Thoracic aorta (tissue), 2 donors: Measurements from ENCODE around the gene HLA-E. TPM values are rescaled to one million over a fixed set of nuclear protein-coding genes. Genes with fewer than 3 reads are reported as not detected.
"Not testable (repeated sequence)": the region's sequence is repeated elsewhere in the genome, so short reads cannot be mapped to it uniquely, and the experiment has no call there.

Experiments
- ATAC-seq: fragments of 150-250 bp; one replicate; pipeline ENCODE4 v1.8.0; 2017; ENCODE audit warnings: low read depth; ENCODE audit not compliant: insufficient number of reproducible peaks, low FRiP score
- DNase-seq: peaks from one replicate; pipeline ENCODE4 v3.0.0-alpha.2; 2020; ENCODE audit warnings: low spot score
- H3K27ac ChIP-seq, 2 donors: fragments of 200-600 bp; sonication (generic); 1 replicate in 1 of 2; 2 replicates in 1 of 2; pipeline ENCODE4 v1.5.1; 2016; ENCODE audit warnings: mild to moderate bottlenecking in 2 of 2, moderate library complexity in 2 of 2
- H3K27me3 ChIP-seq: fragments of 200-600 bp; sonication (generic); replicated peaks from 2 replicates; pipeline ENCODE4 v1.6.0; 2016; ENCODE audit warnings: mild to moderate bottlenecking; ENCODE audit not compliant: insufficient read depth
- H3K36me3 ChIP-seq: fragments of 200-600 bp; sonication (generic); one replicate; pipeline ENCODE4 v1.5.1; 2016
- H3K4me1 ChIP-seq, 2 donors: fragments of 200-600 bp; sonication (generic); 1 replicate in 1 of 2; 2 replicates in 1 of 2; pipeline versions ENCODE4 v1.5.1 to v1.6.0; 2016; ENCODE audit warnings: low read depth in 2 of 2, mild to moderate bottlenecking in 1 of 2; ENCODE audit not compliant: control insufficient read depth in 1 of 2
- H3K4me3 ChIP-seq: fragments of 200-600 bp; sonication (generic); 2 replicates; pipeline ENCODE4 v1.5.1; 2016; ENCODE audit warnings: mild to moderate bottlenecking
- H3K9me3 ChIP-seq: fragments of 200-600 bp; sonication (generic); 2 replicates; pipeline ENCODE4 v1.5.1; 2016
- CTCF ChIP-seq: fragments of 200-600 bp; sonication (generic); IDR thresholded peaks from one replicate; pipeline ENCODE4 v1.5.1; 2019; ENCODE audit warnings: antibody characterized with exemption
- total RNA-seq, 2 donors: library from RNA; depleted of rRNA; stranded (reverse); fragments of >200 nt; gene quantifications; one replicate each; pipeline versions ENCODE4 v1.1.0 to v1.2.3, GENCODE V29; 2016

Gene HLA-E
- total RNA-seq, 2 donors from 2014 or later, result 507 to 602 TPM

- Histone ChIP-seq H3K4me3 (peak overlapping the region; percentile 4), H3K27me3 (peaks cover 17% of the 10 kb centered on the region)
- not testable (repeated sequence) for ATAC-seq, H3K27ac ChIP-seq, H3K36me3 ChIP-seq, H3K9me3 ChIP-seq, H3K4me1 ChIP-seq
- peak; percentile 56 for DNase-seq
- TF ChIP-seq CTCF, result peak; percentile 66
Measured at GRCh38 chr6:30481965-30482644, 7.2 kb upstream of the HLA-E start.

GRCh38 chr6:30483677-30484279, 5.5 kb upstream of the HLA-E start:
- Histone ChIP-seq H3K9me3 (no peaks in the 10 kb centered on the region), H3K27me3 (peaks cover 17% of the 10 kb centered on the region), H3K36me3 (no peaks in the 10 kb centered on the region), H3K4me1 (no peaks in the 10 kb centered on the region), H3K27ac (no peak overlapping the region), H3K4me3 (no peak overlapping the region)
- DNase-seq, result no peak
- TF ChIP-seq CTCF, result peak; percentile 54
- ATAC-seq, result no peak

DNA sequence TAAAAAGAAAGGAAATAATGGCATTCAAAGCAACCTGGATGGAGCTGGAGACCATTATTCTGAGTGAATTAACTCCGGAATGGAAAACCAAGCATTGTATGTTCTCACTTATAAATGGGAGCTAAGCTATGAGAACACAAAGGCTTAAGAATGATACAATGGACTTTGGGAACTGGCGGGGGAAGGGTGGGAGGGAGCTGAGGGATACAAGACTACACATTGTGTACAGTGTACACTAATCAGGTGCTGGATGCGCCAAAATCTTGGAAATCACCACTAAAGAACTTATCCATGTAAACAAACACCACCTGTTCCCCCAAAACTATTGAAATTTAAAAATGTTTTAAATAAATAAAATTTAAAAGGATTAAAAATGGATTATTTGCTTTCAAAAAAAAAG, 4.1 kb upstream of the HLA-E start:
- Histone ChIP-seq H3K36me3 (peaks cover under 1% of the 10 kb centered on the region), H3K9me3 (no peaks in the 10 kb centered on the region), H3K27ac (no peak overlapping the region), H3K4me1 (peaks cover under 1 to 2% of the 10 kb centered on the region in 2 donors), H3K4me3 (no peak overlapping the region), H3K27me3 (peaks cover 11% of the 10 kb centered on the region)
- ATAC-seq (no peak), DNase-seq (no peak)
- no peak for TF ChIP-seq CTCF

- TF ChIP-seq CTCF, result no peak
- ATAC-seq, result no peak
- peaks cover 10 to 24% of the 10 kb centered on the region in 2 donors for H3K4me1 ChIP-seq
- H3K9me3 ChIP-seq, result no peaks in the 10 kb centered on the region
- H3K36me3 ChIP-seq, result peaks cover 25% of the 10 kb centered on the region
- H3K4me3 ChIP-seq, result no peak overlapping the region
- no peak overlapping the region for H3K27ac ChIP-seq
- H3K27me3 ChIP-seq, result no peaks in the 10 kb centered on the region
- no peak for DNase-seq
Measured at GRCh38 chr6:30487926-30488325, 1.4 kb upstream of the HLA-E start.

- Histone ChIP-seq H3K4me3 (peak overlapping the region; percentile 83), H3K36me3 (peaks cover 25% of the 10 kb centered on the region), H3K4me1 (peaks cover 10 to 24% of the 10 kb centered on the region in 2 donors), H3K27ac (peak overlapping the region; percentile 71 to 96)
- ATAC-seq, H3K27me3 ChIP-seq, DNase-seq, H3K9me3 ChIP-seq: not testable (repeated sequence)
Measured at GRCh38 chr6:30488697-30489080, 620 bp upstream of the HLA-E start.
